SK-N-SH treated with all-trans-retinoic acid at 6 μM for 48 hours (cell line): ENCODE results near the gene FGL2.

Source experiments
- ATAC-seq: fragments of 200-7000 bp; cut with Tn5 transposase; 3 replicates; pipeline ENCODE4 v1.9.1; 2020; ENCODE audit warnings: mild to moderate bottlenecking, moderate library complexity
- ARNTL ChIP-seq: fragments of 450-650 bp; formaldehyde crosslinking; IDR thresholded peaks from 2 replicates; pipeline ENCODE4 v1.5.0; 2020; ENCODE audit warnings: low read depth, mild to moderate bottlenecking, moderate library complexity, borderline replicate concordance
- BACH2 ChIP-seq: fragments of 250-450 bp; sonication (Bioruptor Pico); IDR thresholded peaks from 2 replicates; pipeline ENCODE4 v1.9.0; 2021; ENCODE audit warnings: mild to moderate bottlenecking, borderline replicate concordance
- CREB5 ChIP-seq: fragments of 250-450 bp; sonication (Bioruptor Pico); IDR thresholded peaks from 2 replicates; pipeline ENCODE4 v1.5.1; 2020; ENCODE audit warnings: low read depth, mild to moderate bottlenecking, moderate library complexity
- CSDC2 ChIP-seq: fragments of 250-450 bp; sonication (Bioruptor Pico); IDR thresholded peaks from 2 replicates; pipeline ENCODE4 v1.5.0; 2020; ENCODE audit warnings: mild to moderate bottlenecking, moderate library complexity
- CSRNP3 ChIP-seq: fragments of 250-450 bp; sonication (Bioruptor Pico); IDR thresholded peaks from 2 replicates; pipeline ENCODE4 v1.5.1; 2021; ENCODE audit warnings: mild to moderate bottlenecking, moderate library complexity
- ESRRG ChIP-seq: fragments of 250-450 bp; sonication (Bioruptor Pico); IDR thresholded peaks from 2 replicates; pipeline ENCODE4 v1.6.1; 2021; ENCODE audit warnings: mild to moderate bottlenecking
- GLIS3 ChIP-seq: fragments of 250-450 bp; sonication (Bioruptor Pico); IDR thresholded peaks from 2 replicates; pipeline ENCODE4 v1.5.0; 2020; ENCODE audit warnings: mild to moderate bottlenecking, moderate library complexity
- ISL1 ChIP-seq: fragments of 250-450 bp; sonication (Bioruptor Pico); IDR thresholded peaks from 2 replicates; pipeline ENCODE4 v2.1.2; 2022; ENCODE audit warnings: mild to moderate bottlenecking, moderate library complexity
- OSR1 ChIP-seq: fragments of 250-450 bp; sonication (Bioruptor Pico); IDR thresholded peaks from 2 replicates; pipeline ENCODE4 v1.8.0; 2022; ENCODE audit warnings: moderate library complexity, mild to moderate bottlenecking, inconsistent platforms
- PATZ1 ChIP-seq: fragments of 250-450 bp; sonication (Bioruptor Pico); IDR thresholded peaks from 2 replicates; pipeline ENCODE4 v1.8.0; 2020; ENCODE audit warnings: mild to moderate bottlenecking, moderate library complexity, borderline replicate concordance
- SNAI2 ChIP-seq: fragments of 250-450 bp; sonication (Bioruptor Pico); IDR thresholded peaks from 2 replicates; pipeline ENCODE4 v1.5.0; 2020; ENCODE audit warnings: mild to moderate bottlenecking, moderate library complexity
- TCF4 ChIP-seq: fragments of 250-450 bp; sonication (Bioruptor Pico); IDR thresholded peaks from 2 replicates; pipeline ENCODE4 v1.8.0; 2021; ENCODE audit warnings: mild to moderate bottlenecking, moderate library complexity, borderline replicate concordance
- TOX ChIP-seq: fragments of 250-450 bp; sonication (Bioruptor Pico); IDR thresholded peaks from 2 replicates; pipeline ENCODE4 v1.8.0; 2021; ENCODE audit warnings: mild to moderate bottlenecking, moderate library complexity, borderline replicate concordance
- TSHZ2 ChIP-seq: fragments of 250-450 bp; sonication (Bioruptor Pico); IDR thresholded peaks from 2 replicates; pipeline ENCODE4 v1.5.0; 2020; ENCODE audit warnings: mild to moderate bottlenecking, moderate library complexity
- ZFP3 ChIP-seq: fragments of 250-450 bp; sonication (Bioruptor Pico); IDR thresholded peaks from 2 replicates; pipeline ENCODE4 v1.5.0; 2020; ENCODE audit warnings: mild to moderate bottlenecking, moderate library complexity
- ZFP30 ChIP-seq: fragments of 450-650 bp; formaldehyde crosslinking; IDR thresholded peaks from 2 replicates; pipeline ENCODE4 v1.5.0; 2022; ENCODE audit warnings: mild to moderate bottlenecking, moderate library complexity
- ZNF565 ChIP-seq: fragments of 450-650 bp; formaldehyde crosslinking; conservative IDR thresholded peaks from 2 replicates; pipeline ENCODE4 v1.5.0; 2020; ENCODE audit warnings: low read depth, mild to moderate bottlenecking, moderate library complexity
- ZNF70 ChIP-seq: fragments of 450-650 bp; formaldehyde crosslinking; IDR thresholded peaks from 2 replicates; pipeline ENCODE4 v1.5.0; 2020; ENCODE audit warnings: mild to moderate bottlenecking, moderate library complexity

Gene FGL2

GRCh38 chr7:77184463-77184862 is 15.2 kb downstream of the FGL2 start (continued):
- TF ChIP-seq ESRRG (CRISPR knock-in tag) (no peak), GLIS3 (CRISPR knock-in tag) (no peak), ZFP3 (CRISPR knock-in tag) (no peak), ZNF565 (CRISPR knock-in tag) (no peak), BACH2 (CRISPR knock-in tag) (no peak), TCF4 (CRISPR knock-in tag) (no peak)

- TF ChIP-seq CSRNP3 (CRISPR knock-in tag), result no peak
- TF ChIP-seq TCF4 (CRISPR knock-in tag), result no peak
- no peak for TF ChIP-seq CREB5
- TF ChIP-seq PATZ1 (CRISPR knock-in tag), result no peak
- TF ChIP-seq ISL1 (CRISPR knock-in tag), result no peak
- ATAC-seq, result no peak
Measured at GRCh38 chr7:77182261-77182660, 17.4 kb downstream of the FGL2 start.

GRCh38 chr7:77181734-77182133 is 17.9 kb downstream of the FGL2 start:
- ATAC-seq, result no peak

More at GRCh38 chr7:77181734-77182133, 17.9 kb downstream of the FGL2 start:
- TF ChIP-seq ZFP30 (CRISPR knock-in tag) (no peak), ZFP3 (CRISPR knock-in tag) (no peak), TSHZ2 (no peak), TOX (CRISPR knock-in tag) (no peak), SNAI2 (CRISPR knock-in tag) (no peak), OSR1 (CRISPR knock-in tag) (no peak), TCF4 (CRISPR knock-in tag) (no peak), GLIS3 (CRISPR knock-in tag) (no peak), CSDC2 (CRISPR knock-in tag) (no peak), ISL1 (CRISPR knock-in tag) (no peak), ARNTL (CRISPR knock-in tag) (no peak), ZNF70 (CRISPR knock-in tag) (no peak), PATZ1 (CRISPR knock-in tag) (no peak), CREB5 (no peak), ZNF565 (CRISPR knock-in tag) (no peak)
